Kidney (tissue), 14 donors: ENCODE data around the gene GAB3. TPM values are rescaled to one million over a fixed set of nuclear protein-coding genes. Genes with fewer than 3 reads are reported as not detected.
A peak's percentile ranks its signal among the peaks of the same experiment; 100 is the strongest.

Source experiments
- DNase-seq, 5 donors: peaks; one replicate each; pipeline ENCODE4 v3.0.0-alpha.2; 2013 to 2020
- FAIRE-seq: peaks from 2 replicates; lab custom pipeline; 2012; peaks lifted over from hg19 to GRCh38; lab: Jason Lieb, UNC
- H3K27ac ChIP-seq, 2 donors: one replicate each; pipeline ENCODE4 v1.7.0; 2013; ENCODE audit warnings: low read depth in 2 of 2, low read length in 2 of 2, inconsistent platforms in 1 of 2
- H3K27me3 ChIP-seq: one replicate; pipeline ENCODE4 v1.7.1; 2013; ENCODE audit warnings: low read length, inconsistent platforms; ENCODE audit not compliant: control insufficient read depth, insufficient read depth
- H3K36me3 ChIP-seq, 3 donors: one replicate each; pipeline versions ENCODE4 v1.7.0 to v1.7.1; 2013; ENCODE audit warnings: low read length in 3 of 3, control low read depth in 1 of 3, inconsistent platforms in 1 of 3; ENCODE audit not compliant: insufficient read depth in 3 of 3, control insufficient read depth in 2 of 3
- H3K4me1 ChIP-seq, 3 donors: one replicate each; pipeline versions ENCODE4 v1.7.0 to v1.7.1; 2013; ENCODE audit warnings: low read length in 3 of 3, inconsistent platforms in 1 of 3, low read depth in 1 of 3; ENCODE audit not compliant: control insufficient read depth in 2 of 3, insufficient read depth in 2 of 3
- H3K4me3 ChIP-seq, 3 donors: one replicate each; pipeline versions ENCODE4 v1.7.0 to v1.8.1; 2013; ENCODE audit warnings: low read length in 3 of 3, control low read depth in 1 of 3, inconsistent platforms in 1 of 3
- H3K9ac ChIP-seq, 3 donors: one replicate each; pipeline versions ENCODE4 v1.7.0 to v1.7.1; 2013; ENCODE audit warnings: low read length in 3 of 3, control low read depth in 1 of 3, inconsistent platforms in 1 of 3
- H3K9me3 ChIP-seq, 3 donors: one replicate each; pipeline versions ENCODE4 v1.7.0 to v1.7.1; 2013; ENCODE audit warnings: low read length in 3 of 3, control low read depth in 1 of 3, inconsistent platforms in 1 of 3; ENCODE audit not compliant: control insufficient read depth in 2 of 3, insufficient read depth in 1 of 3
- CTCF ChIP-seq: IDR thresholded peaks from 3 replicates; pipeline ENCODE4 v1.5.1; 2012; ENCODE audit warnings: mild to moderate bottlenecking, moderate library complexity, borderline replicate concordance; ENCODE audit not compliant: insufficient read depth; ENCODE audit errors: extremely low read depth
- intact Hi-C: fragments of 100-400 bp; cut with DNase I; formaldehyde crosslinking; loops from one replicate; pipeline ENCODE4 v1.11.1; 2022
- polyA plus RNA-seq: library from polyadenylated mRNA; stranded (reverse); fragments of 350-450 nt; fragmentation: Illumina TruSeq; extraction: RNeasy Lipid Tissue Mini Kit (QIAGEN cat#74804); gene quantifications from one replicate; pipeline ENCODE4 v1.2.3, GENCODE V29; 2014; ENCODE audit warnings: low read depth, low replicate concordance; ENCODE audit not compliant: insufficient read depth
- total RNA-seq: library from RNA; stranded (reverse); fragmentation: NEBNext Ultra II Directional; extraction: Animal tissue kit (Norgen Biotek cat#: 25700); gene quantifications from one replicate; pipeline ENCODE4 v1.2.1, GENCODE V29; 2021
- donor health status: control.
- donor health status: control.
- donor health status: control.
- donor health status: control.
- donor health status: control.
- donor health status: DM: yes; HTN: yes; CAD: no.
- donor health status: Normal renal cell carcinoma (clear cell type).

GAB3 gene
- total and polyA plus RNA-seq, 2 donors from 2014 or later, result 0.95 to 6.4 TPM

- H3K27me3 ChIP-seq, result no peaks in the 10 kb centered on the region
- peaks cover 2 to 19% (median 17%) of the 10 kb centered on the region in 3 donors for H3K36me3 ChIP-seq
- intact Hi-C loops, result no loop called here
- TF ChIP-seq CTCF, result no peak
- no peak overlapping the region for H3K27ac ChIP-seq
- no peaks in the 10 kb centered on the region for H3K9me3 ChIP-seq
- FAIRE-seq, result no peak
- no peak overlapping the region for H3K9ac ChIP-seq
- no peak for DNase-seq
- H3K4me3 ChIP-seq, result no peak overlapping the region
- peaks cover 0 to 4% (median 0%) of the 10 kb centered on the region in 3 donors for H3K4me1 ChIP-seq
These were observed 25.9 kb upstream of the GAB3 start for GRCh38 chrX:154776753-154777152.

GRCh38 chrX:154775419-154776349 is 24.8 kb upstream of the GAB3 start:
- no peaks in the 10 kb centered on the region for H3K9me3 ChIP-seq
- H3K27ac ChIP-seq, result no peak overlapping the region
- peaks cover 0 to 4% (median 0%) of the 10 kb centered on the region in 3 donors for H3K4me1 ChIP-seq
- TF ChIP-seq CTCF, result no peak
- FAIRE-seq, result no peak
- H3K27me3 ChIP-seq, result no peaks in the 10 kb centered on the region
- peak in 3 of 5 donors; percentile 3 to 74 (median 42) for DNase-seq
- H3K4me3 ChIP-seq, result no peak overlapping the region
- intact Hi-C loops, result no loop called here
- H3K36me3 ChIP-seq, result peaks cover 4 to 18% (median 17%) of the 10 kb centered on the region in 3 donors
- H3K9ac ChIP-seq, result no peak overlapping the region

GRCh38 chrX:154774622-154775021 is 23.7 kb upstream of the GAB3 start:
- FAIRE-seq, result no peak
- Histone ChIP-seq H3K4me3 (no peak overlapping the region), H3K4me1 (peaks cover 0 to 4% (median 0%) of the 10 kb centered on the region in 3 donors), H3K36me3 (peaks cover 4 to 20% (median 20%) of the 10 kb centered on the region in 3 donors), H3K27me3 (no peaks in the 10 kb centered on the region), H3K9ac (no peak overlapping the region), H3K27ac (no peak overlapping the region), H3K9me3 (no peaks in the 10 kb centered on the region)
- no peak for TF ChIP-seq CTCF
- intact Hi-C loops, result no loop called here
- DNase-seq, result no peak
